GM21737 (cell line): ENCODE results near the gene GRHPR.

Source experiments
- ATAC-seq: cut with Tn5 transposase; IDR thresholded peaks from one replicate; pipeline ENCODE4 v1.9.1; 2021; ENCODE audit warnings: mild to moderate bottlenecking, moderate library complexity; ENCODE audit not compliant: unreplicated experiment

GRHPR gene

GRCh38 chr9:37398464-37399025, 24.0 kb upstream of the GRHPR start:
- ATAC-seq, result no peak

- no peak for ATAC-seq
Observed at GRCh38 chr9:37399336-37399735, 23.2 kb upstream of the GRHPR start.

- no peak for ATAC-seq
Observed at GRCh38 chr9:37404590-37404989, 17.9 kb upstream of the GRHPR start.

GRCh38 chr9:37405350-37405749, 17.1 kb upstream of the GRHPR start:
- no peak for ATAC-seq

GRCh38 chr9:37405764-37406380, 16.6 kb upstream of the GRHPR start:
- ATAC-seq, result no peak

GRCh38 chr9:37406603-37407401, 15.7 kb upstream of the GRHPR start:
- no peak for ATAC-seq

- no peak for ATAC-seq
Observed at GRCh38 chr9:37407468-37407867, 15.0 kb upstream of the GRHPR start.

GRCh38 chr9:37408933-37409710, 13.4 kb upstream of the GRHPR start:
- ATAC-seq, result peak; percentile 82

- ATAC-seq, result no peak
Observed at GRCh38 chr9:37410354-37410861, 12.1 kb upstream of the GRHPR start.

- peak; percentile 28 for ATAC-seq
Observed at GRCh38 chr9:37410969-37411785, 11.3 kb upstream of the GRHPR start.

- ATAC-seq, result no peak
Observed at GRCh38 chr9:37412431-37413151, 9.9 kb upstream of the GRHPR start.

GRCh38 chr9:37413311-37413710, 9.2 kb upstream of the GRHPR start:
- no peak for ATAC-seq

GRCh38 chr9:37414503-37414943, 8.0 kb upstream of the GRHPR start:
- no peak for ATAC-seq

GRCh38 chr9:37415011-37415719, 7.3 kb upstream of the GRHPR start:
- peak; percentile 31 for ATAC-seq

- no peak for ATAC-seq
Observed at GRCh38 chr9:37417252-37417803, 5.2 kb upstream of the GRHPR start.

- ATAC-seq, result no peak
Observed at GRCh38 chr9:37417857-37418618, 4.5 kb upstream of the GRHPR start.

GRCh38 chr9:37419204-37419603, 3.3 kb upstream of the GRHPR start:
- no peak for ATAC-seq
